DMS53 treated with DMSO at 0.1 percent for 48 hours (cell line): ENCODE results near the gene HDGFL2.
"Not testable (repeated sequence)": the region's sequence is repeated elsewhere in the genome, so short reads cannot be mapped to it uniquely, and the experiment has no call there.

Experiments used
- DNase-seq: peaks from one replicate; lab custom pipeline; 2025; ENCODE audit not compliant: unreplicated experiment; lab: John Stamatoyannopoulos, UW

HDGFL2 gene

GRCh38 chr19:4511300-4512054, 39.4 kb downstream of the HDGFL2 start:
- DNase-seq, result no peak

GRCh38 chr19:4512070-4512469, 40.0 kb downstream of the HDGFL2 start:
- no peak for DNase-seq

- no peak for DNase-seq
These were observed 41.2 kb downstream of the HDGFL2 start for GRCh38 chr19:4513248-4513647.

- DNase-seq, result no peak
These were observed 43.6 kb downstream of the HDGFL2 start for GRCh38 chr19:4515732-4516131.

GRCh38 chr19:4516199-4516938, 44.3 kb downstream of the HDGFL2 start:
- no peak for DNase-seq

GRCh38 chr19:4516939-4517300, 44.8 kb downstream of the HDGFL2 start:
- DNase-seq, result no peak

GRCh38 chr19:4517451-4518057, 45.5 kb downstream of the HDGFL2 start:
- no peak for DNase-seq

GRCh38 chr19:4518345-4519171, 46.5 kb downstream of the HDGFL2 start, which contains the start of gene PLIN4:
Gene PLIN4, minus strand, starts transcription at chr19:4518486. Its CDS starts 214 bp downstream, at chr19:4518272.
- DNase-seq, result peak; percentile 9

- DNase-seq, result no peak
These were observed 47.0 kb downstream of the HDGFL2 start for GRCh38 chr19:4519172-4519496.

- no peak for DNase-seq
These were observed 47.6 kb downstream of the HDGFL2 start for GRCh38 chr19:4519521-4520277.

GRCh38 chr19:4521170-4521887, 49.2 kb downstream of the HDGFL2 start:
- no peak for DNase-seq

- DNase-seq, result no peak
These were observed 49.8 kb downstream of the HDGFL2 start for GRCh38 chr19:4521888-4522242.

GRCh38 chr19:4522291-4523002, 50.4 kb downstream of the HDGFL2 start:
- DNase-seq, result no peak

GRCh38 chr19:4523306-4524110, 51.4 kb downstream of the HDGFL2 start:
- DNase-seq, result no peak

- no peak for DNase-seq
These were observed 52.9 kb downstream of the HDGFL2 start for GRCh38 chr19:4524808-4525562.

GRCh38 chr19:4525563-4526002, 53.5 kb downstream of the HDGFL2 start:
- no peak for DNase-seq

GRCh38 chr19:4527377-4527776, 55.3 kb downstream of the HDGFL2 start:
- DNase-seq, result not testable (repeated sequence)

- no peak for DNase-seq
These were observed 56.7 kb downstream of the HDGFL2 start for GRCh38 chr19:4528843-4529242.
